ENCODE results near the gene INPP4A.

Gene INPP4A

GRCh38 chr2:98489971-98490962 lies 45.6 kb downstream of the INPP4A start:
- TF ChIP-seq, protein P1, sequence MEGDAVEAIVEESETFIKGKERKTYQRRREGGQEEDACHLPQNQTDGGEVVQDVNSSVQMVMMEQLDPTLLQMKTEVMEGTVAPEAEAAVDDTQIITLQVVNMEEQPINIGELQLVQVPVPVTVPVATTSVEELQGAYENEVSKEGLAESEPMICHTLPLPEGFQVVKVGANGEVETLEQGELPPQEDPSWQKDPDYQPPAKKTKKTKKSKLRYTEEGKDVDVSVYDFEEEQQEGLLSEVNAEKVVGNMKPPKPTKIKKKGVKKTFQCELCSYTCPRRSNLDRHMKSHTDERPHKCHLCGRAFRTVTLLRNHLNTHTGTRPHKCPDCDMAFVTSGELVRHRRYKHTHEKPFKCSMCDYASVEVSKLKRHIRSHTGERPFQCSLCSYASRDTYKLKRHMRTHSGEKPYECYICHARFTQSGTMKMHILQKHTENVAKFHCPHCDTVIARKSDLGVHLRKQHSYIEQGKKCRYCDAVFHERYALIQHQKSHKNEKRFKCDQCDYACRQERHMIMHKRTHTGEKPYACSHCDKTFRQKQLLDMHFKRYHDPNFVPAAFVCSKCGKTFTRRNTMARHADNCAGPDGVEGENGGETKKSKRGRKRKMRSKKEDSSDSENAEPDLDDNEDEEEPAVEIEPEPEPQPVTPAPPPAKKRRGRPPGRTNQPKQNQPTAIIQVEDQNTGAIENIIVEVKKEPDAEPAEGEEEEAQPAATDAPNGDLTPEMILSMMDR (conservative IDR thresholded peaks at IDR 0.05; ENCODE audit: control insufficient read depth, insufficient read depth, low read depth, low read length): no peak
- DNase-seq (ENCODE audit: low read depth): no peak
- no peak overlapping the region for H3K4me3 ChIP-seq (ENCODE audit: control insufficient read depth, low read depth, low read length)

DNA sequence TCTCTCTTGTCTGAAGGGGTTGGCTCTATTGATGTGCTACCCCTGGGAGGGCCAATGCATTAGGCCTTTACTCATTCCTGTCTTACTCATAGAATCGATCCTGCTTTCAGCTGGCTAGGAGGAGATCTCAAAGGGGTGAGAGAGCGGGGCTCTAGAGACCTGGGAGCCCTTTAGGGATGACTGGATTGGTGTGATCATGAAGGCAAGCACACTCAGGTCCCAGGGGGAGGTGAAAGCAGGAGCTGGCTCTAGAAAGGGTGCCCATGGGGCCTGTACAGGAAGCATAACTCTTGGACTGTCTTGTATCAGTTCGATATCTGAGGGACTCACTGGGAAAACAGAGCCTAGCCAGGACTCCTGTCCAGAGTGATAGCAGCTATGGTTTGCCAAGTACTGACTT lies 47.8 kb downstream of the INPP4A start:
- DNase-seq (ENCODE audit: low read depth): peak; percentile 38
- TF ChIP-seq, protein P1 (conservative IDR thresholded peaks at IDR 0.05; ENCODE audit: control insufficient read depth, insufficient read depth, low read depth, low read length): no peak
- H3K4me3 ChIP-seq (ENCODE audit: control insufficient read depth, low read depth, low read length): no peak overlapping the region

- no peak overlapping the region for H3K4me3 ChIP-seq (ENCODE audit: control insufficient read depth, low read depth, low read length)
- no peak for DNase-seq (ENCODE audit: low read depth)
- TF ChIP-seq, protein P1 (conservative IDR thresholded peaks at IDR 0.05; ENCODE audit: control insufficient read depth, insufficient read depth, low read depth, low read length): no peak
Measured at GRCh38 chr2:98494699-98495098, 50.0 kb downstream of the INPP4A start.

DNA sequence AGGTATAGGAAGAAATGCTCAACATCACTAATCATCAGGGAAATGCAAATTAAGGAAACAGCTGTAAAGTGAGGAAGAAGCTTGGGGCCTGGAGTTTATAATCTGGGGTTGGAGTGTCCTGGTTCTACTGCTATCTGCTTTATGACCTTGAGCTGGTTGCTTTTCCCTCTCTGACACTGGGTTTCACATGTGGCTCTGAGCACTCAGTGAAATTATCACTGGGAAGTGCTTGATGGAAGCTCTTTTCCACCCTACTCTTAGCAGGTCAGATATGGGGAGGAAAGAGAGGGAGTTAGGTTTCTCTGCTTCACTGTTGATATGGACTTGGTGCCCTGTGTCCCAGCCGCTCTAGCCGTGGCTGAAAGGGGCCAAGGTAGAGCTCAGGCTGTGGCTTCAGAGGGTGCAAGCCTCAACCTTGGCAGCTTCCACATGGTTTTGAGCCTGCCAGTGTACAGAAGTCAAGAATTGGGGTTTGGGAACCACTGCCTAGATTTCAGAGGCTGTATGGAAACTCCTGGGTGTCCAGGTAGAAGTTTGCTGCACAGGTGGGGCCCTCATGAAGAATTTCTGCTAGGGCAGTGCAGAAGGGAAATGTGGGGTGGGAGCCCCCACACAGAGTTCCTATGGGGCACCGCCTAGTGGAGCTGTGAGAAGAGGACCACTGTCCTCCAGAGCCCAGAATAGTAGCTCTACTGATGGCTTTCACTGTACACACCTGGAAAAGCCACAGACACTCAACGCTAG lies 52.3 kb downstream of the INPP4A start:
- TF ChIP-seq, protein P1 (conservative IDR thresholded peaks at IDR 0.05; ENCODE audit: control insufficient read depth, insufficient read depth, low read depth, low read length): no peak
- H3K4me3 ChIP-seq (ENCODE audit: control insufficient read depth, low read depth, low read length): no peak overlapping the region
- no peak for DNase-seq (ENCODE audit: low read depth)

DNA sequence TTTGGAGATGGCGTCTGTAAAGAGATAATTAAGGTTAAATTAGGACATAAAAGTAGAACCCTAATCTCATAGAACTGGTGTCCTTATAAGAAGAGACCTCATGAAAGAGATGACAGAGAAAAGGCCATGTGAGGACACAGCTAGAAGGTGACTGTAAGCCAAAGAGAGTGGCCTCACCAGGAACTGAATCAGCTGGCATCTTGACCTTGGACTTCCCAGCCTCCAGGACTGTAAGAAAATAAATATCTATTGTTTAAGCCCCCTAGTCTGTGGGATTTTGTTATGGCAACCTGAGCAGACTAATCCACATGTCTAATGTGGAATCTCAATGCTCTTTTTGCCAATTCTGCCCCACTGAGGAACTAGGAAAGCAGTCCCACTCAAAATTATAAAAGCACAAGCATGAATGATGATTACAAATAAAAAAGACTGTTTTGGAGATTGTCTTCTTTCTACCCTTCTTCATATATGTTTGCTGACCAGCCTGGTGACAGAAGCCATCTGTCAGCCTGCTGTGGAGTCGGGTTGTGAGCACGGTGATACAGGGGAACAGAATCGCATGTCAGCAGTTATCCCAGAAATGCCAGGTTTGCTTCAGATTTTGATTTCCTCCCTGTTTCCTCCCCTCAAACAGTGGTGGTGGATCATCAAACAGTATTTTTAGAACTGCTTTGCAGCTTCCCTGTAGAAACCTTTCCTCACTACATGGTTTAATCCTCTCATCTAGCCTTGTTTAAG lies 54.2 kb downstream of the INPP4A start:
- H3K4me3 ChIP-seq (ENCODE audit: control insufficient read depth, low read depth, low read length): no peak overlapping the region
- TF ChIP-seq, protein P1 (conservative IDR thresholded peaks at IDR 0.05; ENCODE audit: control insufficient read depth, insufficient read depth, low read depth, low read length): no peak
- no peak for DNase-seq (ENCODE audit: low read depth)

GRCh38 chr2:98500561-98500960 lies 55.9 kb downstream of the INPP4A start:
- DNase-seq (ENCODE audit: low read depth): no peak
- no peak overlapping the region for H3K4me3 ChIP-seq (ENCODE audit: control insufficient read depth, low read depth, low read length)
- TF ChIP-seq, protein P1 (conservative IDR thresholded peaks at IDR 0.05; ENCODE audit: control insufficient read depth, insufficient read depth, low read depth, low read length): no peak

Data from fibroblast of mammary gland (primary cell).